ENCODE measurements around the gene PPP6R2.
"Not testable (repeated sequence)": the region's sequence is repeated elsewhere in the genome, so short reads cannot be mapped to it uniquely, and the experiment has no call there.

Gene PPP6R2

DNA sequence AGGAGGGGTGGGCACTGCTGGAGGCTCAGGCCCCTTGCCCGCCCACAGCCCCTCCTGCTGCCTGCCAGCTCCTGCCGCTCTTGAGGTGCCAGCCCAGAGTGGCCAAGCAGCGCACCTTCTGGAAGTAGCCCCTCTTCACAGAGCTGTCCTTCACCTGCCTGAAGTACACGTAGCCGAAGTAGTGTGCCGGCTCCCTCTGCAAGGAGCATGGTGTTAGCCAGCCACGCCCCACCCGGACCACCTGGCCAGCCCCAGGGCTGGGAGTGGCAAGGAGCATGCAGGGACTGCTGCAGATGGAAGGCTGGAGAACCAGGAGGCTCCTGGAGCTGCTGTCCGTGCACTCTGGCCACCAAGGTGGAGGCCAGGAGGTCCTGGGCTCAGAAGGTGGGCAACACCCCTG, 25.9 kb upstream of the PPP6R2 start:
- in situ Hi-C loops (cut with MboI; ENCODE audit: low sequenced_read_pairs): no loop called here

GRCh38 chr22:50317674-50318073, 25.5 kb upstream of the PPP6R2 start:
- in situ Hi-C loops (cut with MboI; ENCODE audit: low sequenced_read_pairs): no loop called here

GRCh38 chr22:50318356-50318697, 24.8 kb upstream of the PPP6R2 start:
- in situ Hi-C loops (cut with MboI; ENCODE audit: low sequenced_read_pairs): no loop called here

GRCh38 chr22:50318698-50319411, 24.3 kb upstream of the PPP6R2 start:
- in situ Hi-C loops (cut with MboI; ENCODE audit: low sequenced_read_pairs): no loop called here

GRCh38 chr22:50319503-50319951, 23.6 kb upstream of the PPP6R2 start:
- in situ Hi-C loops (cut with MboI; ENCODE audit: low sequenced_read_pairs): no loop called here

DNA sequence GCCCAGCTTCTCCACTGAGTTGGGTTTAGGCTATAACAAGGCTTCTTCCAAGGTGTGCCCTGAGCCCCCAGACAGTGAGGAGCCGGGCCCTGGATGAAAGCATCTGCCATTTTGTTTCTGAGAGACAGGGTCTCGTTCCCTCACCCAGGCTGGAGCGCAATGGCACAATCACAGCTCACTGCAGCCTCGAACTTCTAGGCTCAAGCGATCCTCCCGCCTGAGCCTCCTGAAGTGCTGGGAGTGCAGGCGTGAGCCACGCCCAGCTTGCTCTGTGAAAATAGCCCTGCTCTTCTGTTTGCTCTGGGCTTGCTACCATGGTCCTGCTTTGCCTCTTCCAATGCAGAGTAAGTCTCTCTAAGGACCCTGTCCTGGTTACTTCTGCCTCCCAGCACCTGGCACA, 23.0 kb upstream of the PPP6R2 start:
- in situ Hi-C loops (cut with MboI; ENCODE audit: low sequenced_read_pairs): no loop called here

DNA sequence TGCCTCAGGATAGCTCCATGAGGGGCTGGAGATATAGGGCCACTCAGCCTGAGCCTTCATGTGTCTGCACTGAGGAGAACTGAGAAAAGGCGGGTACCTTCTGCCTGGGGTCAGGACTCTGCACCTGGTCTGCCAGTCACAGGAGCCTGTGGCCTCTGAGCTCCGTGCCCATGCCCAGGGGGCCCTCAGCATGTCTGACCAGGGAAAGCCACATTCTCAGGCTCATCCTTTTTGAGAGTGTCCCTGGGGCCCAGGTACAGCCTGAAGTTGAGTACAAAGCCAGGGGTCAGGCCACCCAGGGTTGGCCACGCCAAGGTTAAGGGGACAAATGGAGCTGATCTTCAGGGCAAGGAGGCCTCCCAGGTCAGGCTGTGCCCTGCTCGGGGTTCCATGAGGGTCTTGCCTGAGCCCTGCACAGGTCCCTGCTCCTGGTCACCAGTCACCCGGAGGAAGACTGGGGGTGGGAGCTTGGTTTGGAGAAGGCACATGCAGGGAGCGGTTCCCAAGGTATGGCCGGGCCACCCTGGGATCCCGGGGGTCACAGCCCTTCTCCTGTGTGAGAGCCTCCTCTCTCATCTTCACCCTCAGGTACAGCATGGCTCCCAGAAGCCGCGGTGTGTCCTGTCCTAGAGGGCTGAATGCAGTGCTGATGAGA, 22.3 kb upstream of the PPP6R2 start:
- in situ Hi-C loops (cut with MboI; ENCODE audit: low sequenced_read_pairs): no loop called here

DNA sequence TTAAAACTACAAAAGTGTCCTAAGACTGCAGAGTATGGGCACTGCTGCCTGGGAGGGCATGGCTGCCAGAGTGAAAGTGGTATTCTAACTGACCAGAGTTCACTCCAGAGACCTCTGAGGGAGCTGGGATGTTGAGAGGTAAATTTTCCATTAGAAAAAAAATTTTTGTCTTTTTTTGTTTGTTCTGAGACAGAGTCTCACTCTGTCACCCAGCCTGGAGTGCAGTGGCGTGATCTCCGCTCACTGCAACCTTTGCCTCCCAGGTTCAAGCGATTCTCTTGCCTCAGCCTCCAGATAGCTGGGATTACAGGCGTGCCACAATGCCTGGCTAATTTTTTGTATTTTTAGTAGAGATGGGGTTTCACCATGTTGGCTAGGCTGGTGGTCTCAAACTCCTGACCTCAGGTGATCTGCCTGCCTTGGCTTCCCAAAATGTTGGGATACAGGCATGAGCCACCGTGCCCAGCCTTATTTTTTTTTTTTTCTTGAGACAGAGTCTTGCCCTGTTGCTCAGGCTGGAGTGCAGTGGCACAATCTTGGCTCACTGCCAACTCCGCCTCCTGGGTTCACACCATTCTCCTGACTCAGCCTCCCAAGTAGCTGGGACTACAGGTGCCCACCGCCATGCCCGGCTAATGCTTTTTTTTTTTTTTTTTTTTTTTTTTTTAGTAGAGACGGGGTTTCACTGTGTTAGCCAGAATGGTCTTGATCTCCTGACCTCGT, 20.6 kb upstream of the PPP6R2 start:
- in situ Hi-C loops (cut with MboI; ENCODE audit: low sequenced_read_pairs): not testable (repeated sequence)

DNA sequence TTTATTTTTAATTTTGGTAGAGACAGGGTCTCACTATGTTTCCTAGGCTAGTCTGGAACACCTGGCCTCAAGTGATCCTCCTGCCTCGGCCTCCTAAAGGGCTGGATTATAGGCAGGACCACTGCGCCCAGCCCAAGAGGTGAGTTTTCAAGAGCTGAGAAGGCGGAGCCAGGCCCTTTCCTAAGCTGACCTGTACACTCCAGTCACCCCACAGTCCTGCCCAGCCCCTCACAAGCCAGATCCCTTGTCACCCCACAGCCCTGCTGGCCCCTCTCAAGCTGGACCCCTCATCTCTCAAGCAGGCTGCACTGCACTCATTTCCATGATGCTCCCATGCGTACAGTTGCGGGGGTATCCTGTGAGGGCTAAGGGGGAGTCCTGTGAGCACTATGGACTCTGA, 19.2 kb upstream of the PPP6R2 start:
- in situ Hi-C loops (cut with MboI; ENCODE audit: low sequenced_read_pairs): no loop called here

GRCh38 chr22:50325444-50326224, 17.5 kb upstream of the PPP6R2 start:
- in situ Hi-C loops (cut with MboI; ENCODE audit: low sequenced_read_pairs): loop anchor here (5.0 kb wide), 1 partner anchor 48 kb away; no protein-coding TSS in a partner anchor

- in situ Hi-C loops (cut with MboI; ENCODE audit: low sequenced_read_pairs): loop anchor here (5.0 kb wide), 1 partner anchor 49 kb away; no protein-coding TSS in a partner anchor
These were observed 16.7 kb upstream of the PPP6R2 start for GRCh38 chr22:50326225-50326955.

GRCh38 chr22:50326956-50327710, 16.0 kb upstream of the PPP6R2 start, which contains the start of gene DENND6B:
DENND6B (minus strand) TSS chr22:50327012; CDS start chr22:50326988, 24 bp downstream.
- in situ Hi-C loops (cut with MboI; ENCODE audit: low sequenced_read_pairs): loop anchor here (5.0 kb wide), 1 partner anchor 50 kb away; no protein-coding TSS in a partner anchor

GRCh38 chr22:50327711-50328019, 15.5 kb upstream of the PPP6R2 start:
- in situ Hi-C loops (cut with MboI; ENCODE audit: low sequenced_read_pairs): loop anchor here (5.0 kb wide), 1 partner anchor 50 kb away; no protein-coding TSS in a partner anchor

DNA sequence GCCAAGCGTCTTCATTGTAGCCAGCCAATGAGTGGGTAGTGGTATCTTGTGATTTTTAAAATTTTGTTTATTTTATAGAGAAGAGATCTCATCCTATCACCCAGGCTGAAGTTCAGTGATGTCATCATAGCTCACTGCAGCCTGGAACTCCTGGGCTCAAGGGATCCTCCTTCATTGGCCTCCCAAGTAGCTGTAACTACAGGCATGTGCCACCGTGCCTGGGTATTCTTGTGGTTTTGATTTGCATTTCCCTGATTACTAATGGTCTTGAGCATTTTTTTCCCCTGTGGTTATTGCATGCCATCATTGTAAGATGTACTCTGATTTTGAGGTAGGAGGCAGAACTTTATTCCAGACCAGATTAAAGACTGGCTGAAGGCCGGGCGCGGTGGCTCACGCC, 13.9 kb upstream of the PPP6R2 start:
- in situ Hi-C loops (cut with MboI; ENCODE audit: low sequenced_read_pairs): loop anchor here (5.0 kb wide), 1 partner anchor 52 kb away; no protein-coding TSS in a partner anchor

DNA sequence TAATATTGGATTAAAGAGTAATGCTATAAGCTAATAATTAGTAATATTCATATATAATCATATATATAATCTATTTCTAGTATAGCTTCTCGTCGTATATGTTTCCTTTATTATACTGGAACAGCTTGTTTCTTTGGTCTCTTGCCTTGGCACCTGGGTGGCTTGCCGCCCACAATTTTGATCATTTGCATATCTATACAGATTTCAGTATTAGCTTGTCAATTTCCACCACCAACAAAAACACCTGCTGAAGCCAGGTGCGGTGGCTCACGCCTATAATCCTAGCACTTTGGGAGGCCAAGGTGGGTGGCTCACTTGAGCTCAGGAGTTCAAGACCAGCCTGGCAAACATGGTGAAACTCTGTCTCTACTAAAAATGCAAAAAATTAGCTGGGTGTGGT, 8.7 kb upstream of the PPP6R2 start:
- in situ Hi-C loops (cut with MboI; ENCODE audit: low sequenced_read_pairs): not testable (repeated sequence)

DNA sequence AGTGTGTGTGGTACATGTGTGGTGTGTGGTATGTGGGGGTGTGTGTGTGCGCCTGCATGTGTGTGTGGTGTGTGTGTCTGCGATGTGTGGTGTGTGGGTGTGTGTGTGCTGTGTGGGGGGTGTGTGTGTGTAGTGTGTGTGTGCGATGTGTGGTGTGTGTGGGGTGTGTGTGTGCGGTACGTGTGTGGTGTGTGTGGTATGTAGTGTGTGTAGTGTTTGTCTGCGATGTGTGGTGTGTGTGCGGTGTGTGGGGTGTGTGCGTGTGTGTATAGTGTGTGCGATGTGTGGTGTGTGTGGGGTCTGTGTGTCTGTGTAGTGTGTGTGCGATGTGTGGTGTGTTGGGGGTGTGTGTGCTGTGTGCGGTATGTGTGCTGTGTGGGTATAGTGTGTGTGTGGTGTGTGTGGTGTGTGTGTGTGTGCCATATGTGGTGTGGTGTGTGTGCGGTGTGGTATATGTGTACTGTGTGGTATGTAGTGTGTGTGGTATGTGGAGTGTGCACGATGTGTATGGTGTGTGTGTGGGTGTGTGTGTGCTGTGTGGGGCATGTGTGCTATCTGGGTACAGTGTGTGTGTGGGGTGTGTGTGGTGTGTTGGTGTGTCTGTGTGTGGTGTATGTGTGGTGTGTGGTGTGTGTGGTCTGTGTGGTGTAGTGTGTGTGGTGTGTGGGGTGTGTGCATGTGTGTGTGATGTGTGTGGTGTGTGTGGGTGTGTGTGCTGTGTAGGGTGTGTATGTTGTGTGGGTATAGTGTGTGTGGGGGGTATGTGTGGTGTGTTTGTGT, 5.7 kb upstream of the PPP6R2 start:
- in situ Hi-C loops (cut with MboI; ENCODE audit: low sequenced_read_pairs): no loop called here

DNA sequence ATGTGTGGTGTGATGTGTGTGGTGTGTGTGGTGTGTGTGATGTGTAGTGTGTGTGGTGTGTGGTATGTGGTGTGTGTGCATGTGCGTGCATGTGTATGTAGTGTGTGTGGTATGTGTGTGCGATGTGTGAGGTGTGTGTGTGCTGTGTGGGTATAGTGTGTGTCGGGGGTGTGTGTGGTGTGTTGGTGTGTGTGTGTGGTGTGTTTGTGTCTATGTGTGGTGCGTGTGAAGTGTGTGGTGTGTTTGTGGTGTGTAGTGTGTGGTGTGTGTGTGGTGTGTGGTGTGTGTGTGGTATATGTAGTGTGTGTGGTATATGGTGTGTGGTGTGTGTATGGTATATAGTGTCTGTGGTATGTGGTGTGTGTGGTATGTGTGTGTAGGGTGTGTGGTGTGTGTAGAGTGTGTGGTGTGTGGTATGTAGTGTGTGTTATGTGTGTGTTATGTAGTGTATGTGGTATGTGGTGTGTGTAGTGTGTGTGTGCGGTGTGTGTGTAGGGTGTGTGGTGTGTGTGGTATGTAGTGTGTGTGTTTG, 5.0 kb upstream of the PPP6R2 start:
- in situ Hi-C loops (cut with MboI; ENCODE audit: low sequenced_read_pairs): no loop called here

- in situ Hi-C loops (cut with MboI; ENCODE audit: low sequenced_read_pairs): no loop called here
These were observed 4.2 kb upstream of the PPP6R2 start for GRCh38 chr22:50338860-50339462.

Measured in HL-60/S4 (cell line).